ENCODE measurements around the gene TMEM130. TPM values are rescaled to one million over a fixed set of nuclear protein-coding genes. Genes with fewer than 3 reads are reported as not detected.

The TMEM130 gene
- total RNA-seq, 2 experiments from 2014 or later = 0.38 TPM; not detected in 1

Small RNA genes within 50 kb of the gene (microRNA-seq; reads per million reads assigned to microRNA genes)
- 12.1 reads per million, percentile 37 among the genes with 10 or more reads in this experiment for gene MIR3609 (ENCODE audit: borderline microRNAs expressed, borderline replicate concordance)

Other genes starting within 250 kb of the TMEM130 start
- 10 to 100 TPM; 45.5 to 48.2 TPM for gene TRRAP, start 8.5 kb upstream of the TMEM130 start, total RNA-seq

All from activated CD8-positive, alpha-beta T cell treated with anti-CD3 and anti-CD28 coated beads for 36 hours (primary cell).